MM.1S (cell line): ENCODE results near the gene NDUFV3.

ENCODE experiments used
- DNase-seq: peaks from one replicate; pipeline ENCODE4 v3.0.0-alpha.2; 2015
- H2AFZ ChIP-seq: fragments of 300-600 bp; sonication (generic); 2 replicates; pipeline ENCODE4 v1.6.0; 2016; ENCODE audit warnings: antibody characterized with exemption, low read length
- H3F3A ChIP-seq: fragments of 300-600 bp; sonication (generic); 2 replicates; pipeline ENCODE4 v1.6.1; 2016; ENCODE audit warnings: mild to moderate bottlenecking, antibody characterized with exemption, low read length, moderate library complexity, mixed read lengths; ENCODE audit not compliant: insufficient read depth
- H3K27ac ChIP-seq: fragments of 300-600 bp; sonication (generic); 2 replicates; pipeline ENCODE4 v1.5.1; 2016; ENCODE audit warnings: mild to moderate bottlenecking, low read length
- H3K27me3 ChIP-seq: fragments of 300-600 bp; sonication (generic); replicated peaks from 2 replicates; pipeline ENCODE4 v1.6.0; 2016; ENCODE audit warnings: low read length; ENCODE audit not compliant: insufficient read depth
- H3K36me3 ChIP-seq: fragments of 300-600 bp; sonication (generic); replicated peaks from 2 replicates; pipeline ENCODE4 v1.6.1; 2016; ENCODE audit warnings: mild to moderate bottlenecking, low read length, mixed read lengths; ENCODE audit not compliant: insufficient read depth
- H3K4me1 ChIP-seq: fragments of 300-600 bp; sonication (generic); 2 replicates; pipeline ENCODE4 v1.6.1; 2016; ENCODE audit warnings: low read length, mixed read lengths
- H3K4me2 ChIP-seq: fragments of 300-600 bp; sonication (generic); 2 replicates; pipeline ENCODE4 v1.6.0; 2016; ENCODE audit warnings: low read depth, low read length
- H3K4me3 ChIP-seq: fragments of 300-600 bp; sonication (generic); 2 replicates; pipeline ENCODE4 v1.5.1; 2016; ENCODE audit warnings: low read length, mixed read lengths
- H3K79me2 ChIP-seq: fragments of 300-600 bp; sonication (generic); 2 replicates; pipeline ENCODE4 v1.6.1; 2016; ENCODE audit warnings: mixed run types, low read length, mixed read lengths
- H3K9ac ChIP-seq: fragments of 300-600 bp; sonication (generic); 2 replicates; pipeline ENCODE4 v1.6.1; 2016; ENCODE audit warnings: low read length, mixed read lengths
- H3K9me2 ChIP-seq: fragments of 300-600 bp; sonication (generic); replicated peaks from 2 replicates; pipeline ENCODE4 v1.6.1; 2016; ENCODE audit warnings: mild to moderate bottlenecking, low read length, mixed read lengths; ENCODE audit not compliant: insufficient read depth
- H3K9me3 ChIP-seq: fragments of 300-600 bp; sonication (generic); replicated peaks from 2 replicates; pipeline ENCODE4 v1.6.1; 2016; ENCODE audit warnings: mild to moderate bottlenecking, low read length, mixed read lengths; ENCODE audit not compliant: insufficient read depth
- H4K20me1 ChIP-seq: fragments of 300-600 bp; sonication (generic); 2 replicates; pipeline ENCODE4 v1.6.1; 2016; ENCODE audit warnings: mild to moderate bottlenecking, low read length, moderate library complexity, mixed read lengths; ENCODE audit not compliant: insufficient read depth
- EZH2 ChIP-seq: fragments of 300-600 bp; sonication (generic); optimal IDR thresholded peaks from 2 replicates; pipeline ENCODE3; 2017; ENCODE audit warnings: low read depth, mild to moderate bottlenecking, antibody characterized with exemption, low read length, mixed read lengths
- EZH2phosphoT487 ChIP-seq: fragments of 300-600 bp; sonication (generic); IDR thresholded peaks from 2 replicates; pipeline ENCODE4 v1.6.1; 2018; ENCODE audit warnings: antibody characterized with exemption, low read length
- TF ChIP-seq, protein P1 (sequence below): fragments of 300-600 bp; sonication (generic); IDR thresholded peaks from 2 replicates; pipeline ENCODE4 v1.5.1; 2016; ENCODE audit warnings: antibody characterized with exemption, low read length, mixed read lengths

NDUFV3 gene

DNA sequence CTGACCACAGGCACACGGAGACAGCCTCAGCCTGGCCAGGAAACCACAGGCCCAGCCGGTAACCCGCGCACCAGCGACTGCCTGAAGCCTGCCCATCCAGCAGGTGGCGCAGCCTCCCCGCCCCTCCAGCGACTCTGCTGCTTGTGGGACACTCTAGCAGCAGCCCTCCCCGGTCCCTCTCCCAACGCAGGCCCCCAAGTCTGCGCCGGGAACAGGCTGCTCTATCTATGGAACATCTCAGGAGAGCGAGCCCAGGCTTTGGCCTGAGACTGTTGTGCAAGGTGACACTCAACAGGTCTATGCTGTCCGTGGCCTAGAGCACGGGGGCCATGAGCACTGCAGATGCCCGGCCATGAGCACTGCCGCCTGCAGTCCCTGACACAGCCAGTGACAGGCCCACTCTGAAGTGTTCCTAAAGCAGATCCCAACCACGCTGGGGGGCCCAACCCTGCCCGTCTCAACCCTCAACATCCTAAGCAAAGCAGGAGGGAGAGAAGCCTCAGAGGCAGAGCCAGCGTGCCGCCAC lies 42.2 kb upstream of the NDUFV3 start:
- Histone ChIP-seq H3K4me3 (no peak overlapping the region), H3K36me3 (peaks cover 64% of the 10 kb centered on the region), H3K4me2 (no peak overlapping the region), H3K9me2 (no peaks in the 10 kb centered on the region), H3K9ac (no peak overlapping the region), H2AFZ (no peak overlapping the region), H3K27ac (no peak overlapping the region), H3K9me3 (no peaks in the 10 kb centered on the region), H3K79me2 (peaks cover 89% of the 10 kb centered on the region), H3K4me1 (no peaks in the 10 kb centered on the region), H3K27me3 (no peaks in the 10 kb centered on the region), H3F3A (0 out of 2 replicates have a peak, but pooled peaks cover 3% of the 10 kb centered on the region), H4K20me1 (peaks cover 19% of the 10 kb centered on the region)
- no peak for TF ChIP-seq EZH2
- TF ChIP-seq, protein P1, sequence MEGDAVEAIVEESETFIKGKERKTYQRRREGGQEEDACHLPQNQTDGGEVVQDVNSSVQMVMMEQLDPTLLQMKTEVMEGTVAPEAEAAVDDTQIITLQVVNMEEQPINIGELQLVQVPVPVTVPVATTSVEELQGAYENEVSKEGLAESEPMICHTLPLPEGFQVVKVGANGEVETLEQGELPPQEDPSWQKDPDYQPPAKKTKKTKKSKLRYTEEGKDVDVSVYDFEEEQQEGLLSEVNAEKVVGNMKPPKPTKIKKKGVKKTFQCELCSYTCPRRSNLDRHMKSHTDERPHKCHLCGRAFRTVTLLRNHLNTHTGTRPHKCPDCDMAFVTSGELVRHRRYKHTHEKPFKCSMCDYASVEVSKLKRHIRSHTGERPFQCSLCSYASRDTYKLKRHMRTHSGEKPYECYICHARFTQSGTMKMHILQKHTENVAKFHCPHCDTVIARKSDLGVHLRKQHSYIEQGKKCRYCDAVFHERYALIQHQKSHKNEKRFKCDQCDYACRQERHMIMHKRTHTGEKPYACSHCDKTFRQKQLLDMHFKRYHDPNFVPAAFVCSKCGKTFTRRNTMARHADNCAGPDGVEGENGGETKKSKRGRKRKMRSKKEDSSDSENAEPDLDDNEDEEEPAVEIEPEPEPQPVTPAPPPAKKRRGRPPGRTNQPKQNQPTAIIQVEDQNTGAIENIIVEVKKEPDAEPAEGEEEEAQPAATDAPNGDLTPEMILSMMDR, result peak; percentile 35
- DNase-seq, result no peak

DNA sequence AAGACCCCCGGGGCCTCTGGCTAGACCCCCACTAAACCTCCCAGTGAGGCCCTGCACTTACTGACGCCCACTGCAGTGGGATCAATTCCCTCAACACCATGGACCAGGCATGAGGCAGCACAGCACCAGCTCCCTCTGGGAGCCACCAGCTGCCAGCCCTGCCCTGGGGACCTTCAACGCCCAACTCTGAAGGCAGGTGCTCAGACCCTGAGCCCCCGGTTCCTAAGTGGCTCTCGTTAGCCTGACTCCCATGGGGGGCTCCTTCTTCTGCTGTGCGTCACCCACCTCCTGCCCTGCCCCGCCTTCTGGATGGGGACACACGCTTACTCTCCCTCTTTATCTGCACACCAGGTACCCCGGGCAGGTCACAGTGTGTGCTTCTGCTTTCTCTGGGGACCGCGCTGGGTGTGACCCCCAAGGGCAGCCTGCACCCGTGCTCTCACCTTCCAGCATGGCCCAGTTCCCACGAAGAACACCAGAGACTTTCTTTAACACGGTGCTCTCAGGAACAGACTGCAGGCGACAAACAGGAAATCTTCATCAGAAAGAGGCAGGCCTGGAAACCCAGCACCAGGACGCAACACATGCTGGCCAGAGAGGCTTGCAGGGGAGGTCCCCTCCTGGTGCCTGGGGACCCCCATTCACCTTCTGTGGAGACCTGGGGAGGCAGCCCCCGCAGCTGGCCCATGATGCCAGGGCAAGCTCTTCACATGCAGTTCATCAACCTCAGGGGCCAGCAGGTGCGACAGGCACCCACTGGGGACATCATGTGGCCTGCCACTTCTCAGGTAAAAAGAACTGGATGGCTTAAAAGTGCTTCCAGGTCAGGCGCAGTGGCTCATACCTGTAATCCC lies 41.1 kb upstream of the NDUFV3 start:
- DNase-seq, result no peak
- H4K20me1 ChIP-seq, result peaks cover 13% of the 10 kb centered on the region; the same call in 1 of the 2 replicates
- no peaks in the 10 kb centered on the region for H3K27me3 ChIP-seq
- 0 out of 2 replicates have a peak, but pooled peaks cover 3% of the 10 kb centered on the region for H3F3A ChIP-seq
- H3K4me1 ChIP-seq, result no peaks in the 10 kb centered on the region
- H2AFZ ChIP-seq, result no peak overlapping the region
- no peaks in the 10 kb centered on the region for H3K9me3 ChIP-seq
- H3K9me2 ChIP-seq, result no peaks in the 10 kb centered on the region
- no peak for TF ChIP-seq EZH2
- TF ChIP-seq, protein P1, result no peak
- TF ChIP-seq EZH2phosphoT487, result no peak
- H3K4me2 ChIP-seq, result no peak overlapping the region
- H3K27ac ChIP-seq, result no peak overlapping the region
- no peak overlapping the region for H3K4me3 ChIP-seq
- H3K79me2 ChIP-seq, result peaks cover 91% of the 10 kb centered on the region
- no peak overlapping the region for H3K9ac ChIP-seq
- H3K36me3 ChIP-seq, result peaks cover 74% of the 10 kb centered on the region

DNA sequence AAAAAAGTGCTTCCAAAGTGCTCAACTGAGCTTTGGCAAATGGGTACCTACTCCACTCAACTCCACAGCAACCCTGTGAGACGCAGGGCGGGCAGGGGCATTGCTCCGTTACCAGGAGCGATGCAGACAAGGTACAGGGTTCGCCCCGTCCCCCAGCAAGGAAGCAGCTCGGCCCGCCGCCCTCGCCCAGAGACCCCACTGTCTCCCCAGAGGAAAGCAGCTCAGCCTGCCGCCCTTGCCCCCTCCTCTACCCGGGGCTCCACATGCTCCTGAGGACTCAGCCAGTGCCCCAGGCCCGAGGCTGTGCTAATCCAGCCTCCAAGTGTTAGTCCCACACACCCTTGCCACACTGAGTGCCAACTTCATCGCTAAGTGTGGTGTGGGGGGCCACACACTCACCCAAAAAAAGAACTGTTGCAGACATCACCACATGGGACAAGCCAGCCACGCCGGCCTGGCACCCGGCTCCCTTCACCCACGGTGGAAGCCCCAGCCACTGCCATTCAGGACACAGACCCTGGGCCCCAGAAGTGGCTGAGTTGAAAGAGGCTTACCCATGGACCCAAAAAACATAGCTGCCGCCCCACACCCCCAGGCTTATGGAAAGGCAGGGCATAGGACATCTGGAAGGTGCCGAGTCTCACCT lies 40.1 kb upstream of the NDUFV3 start:
- Histone ChIP-seq H3K9me3 (no peaks in the 10 kb centered on the region), H3K4me2 (no peak overlapping the region), H3K9me2 (no peaks in the 10 kb centered on the region), H3F3A (0 out of 2 replicates have a peak, but pooled peaks cover 3% of the 10 kb centered on the region), H3K27me3 (no peaks in the 10 kb centered on the region), H3K9ac (no peak overlapping the region), H3K4me3 (no peak overlapping the region), H4K20me1 (peaks cover 8% of the 10 kb centered on the region; the same call in 1 of the 2 replicates), H2AFZ (no peak overlapping the region), H3K27ac (no peak overlapping the region), H3K4me1 (no peaks in the 10 kb centered on the region), H3K79me2 (peaks cover 91% of the 10 kb centered on the region), H3K36me3 (peaks cover 80% of the 10 kb centered on the region)
- TF ChIP-seq EZH2phosphoT487 (no peak), EZH2 (no peak)
- TF ChIP-seq, protein P1, result no peak
- DNase-seq, result no peak
